Activated CD4-positive, alpha-beta memory T cell treated with anti-CD3 and anti-CD28 coated beads, Interleukin-2, amount 10 ng/mL, durations not matched to agents 7 days and 5 days (primary cell): ENCODE data around the gene FYB2. TPM values are rescaled to one million over a fixed set of nuclear protein-coding genes. Genes with fewer than 3 reads are reported as not detected.

Source experiments
- CTCF ChIA-PET: fragments of 350-600 bp; sonication (Branson Sonifier 250); formaldehyde crosslinking; loops from one replicate; lab custom pipeline; 2021; ENCODE audit warnings: antibody characterized with exemption, inconsistent platforms; lab: Charles Lee
- POLR2A ChIA-PET: fragments of 350-600 bp; sonication (Branson Sonifier 250); formaldehyde crosslinking; loops from one replicate; lab custom pipeline; 2021; ENCODE audit warnings: antibody characterized with exemption; lab: Charles Lee
- DNase-seq: peaks from one replicate; pipeline ENCODE4 v3.0.0-alpha.2; 2020
- H3K27ac Mint-ChIP-seq: one replicate; pipeline ENCODE4 v1.8.0; 2021; ENCODE audit warnings: mild to moderate bottlenecking, mixed read lengths
- H3K27me3 Mint-ChIP-seq: one replicate; pipeline ENCODE4 v1.8.0; 2021; ENCODE audit warnings: mixed read lengths
- H3K36me3 Mint-ChIP-seq: one replicate; pipeline ENCODE4 v1.8.0; 2021; ENCODE audit warnings: low read depth, mixed read lengths
- H3K4me1 Mint-ChIP-seq: one replicate; pipeline ENCODE4 v1.8.0; 2021; ENCODE audit warnings: mixed read lengths
- H3K4me3 Mint-ChIP-seq: one replicate; pipeline ENCODE4 v1.8.0; 2021; ENCODE audit warnings: mild to moderate bottlenecking, mixed read lengths
- H3K9me3 Mint-ChIP-seq: one replicate; pipeline ENCODE4 v1.8.0; 2021; ENCODE audit warnings: mixed read lengths
- total RNA-seq, 2 experiments: library from RNA; stranded (reverse); gene quantifications; one replicate each; pipeline ENCODE4 v1.2.3, GENCODE V29; 2021

The FYB2 gene
- total RNA-seq, 2 experiments from 2014 or later = not detected

- ChIA-PET POLR2A (no interaction called here), CTCF (no interaction called here)
- Mint-ChIP-seq H3K27me3 (peaks cover 2% of the 10 kb centered on the region), H3K4me1 (no peaks in the 10 kb centered on the region), H3K27ac (no peak overlapping the region), H3K4me3 (no peak overlapping the region), H3K9me3 (no peaks in the 10 kb centered on the region), H3K36me3 (no peaks in the 10 kb centered on the region)
- DNase-seq = no peak
Observed at GRCh38 chr1:56671542-56671941, 147.7 kb downstream of the FYB2 start.

GRCh38 chr1:56671085-56671484 is 148.1 kb downstream of the FYB2 start:
- H3K9me3 Mint-ChIP-seq = no peaks in the 10 kb centered on the region

GRCh38 chr1:56670350-56670749 is 148.9 kb downstream of the FYB2 start:
- ChIA-PET POLR2A (no interaction called here), CTCF (no interaction called here)
- Mint-ChIP-seq H3K27me3 (peaks cover 2% of the 10 kb centered on the region), H3K4me3 (no peak overlapping the region), H3K9me3 (no peaks in the 10 kb centered on the region), H3K36me3 (no peaks in the 10 kb centered on the region), H3K4me1 (no peaks in the 10 kb centered on the region), H3K27ac (no peak overlapping the region)
- no peak for DNase-seq

More at GRCh38 chr1:56671085-56671484, 148.1 kb downstream of the FYB2 start:
- H3K4me1 Mint-ChIP-seq = no peaks in the 10 kb centered on the region
- no peak overlapping the region for H3K4me3 Mint-ChIP-seq
- no peaks in the 10 kb centered on the region for H3K36me3 Mint-ChIP-seq
- H3K27me3 Mint-ChIP-seq = peaks cover 2% of the 10 kb centered on the region
- ChIA-PET POLR2A (no interaction called here), CTCF (no interaction called here)
- no peak overlapping the region for H3K27ac Mint-ChIP-seq
- no peak for DNase-seq

Other genes with a start within 250 kb of the FYB2 start
- gene PLPP3, start 239.8 kb downstream of the FYB2 start, total RNA-seq = not detected
- not detected for gene PRKAA2, start 174.1 kb downstream of the FYB2 start, total RNA-seq
- gene C8A, start 35.4 kb upstream of the FYB2 start, total RNA-seq = not detected
- not detected for gene C8B, start 146.6 kb upstream of the FYB2 start, total RNA-seq